HG02981 (cell line): ENCODE results near the gene ID2.
A peak's percentile ranks its signal among the peaks of the same experiment; 100 is the strongest.

ENCODE experiments used
- ATAC-seq: cut with Tn5 transposase; IDR thresholded peaks from one replicate; pipeline ENCODE4 v1.9.1; 2021; ENCODE audit warnings: mild to moderate bottlenecking, moderate library complexity; ENCODE audit not compliant: unreplicated experiment

The ID2 gene

GRCh38 chr2:8682719-8683667 lies 1.1 kb downstream of the ID2 start:
- ATAC-seq, result no peak

DNA sequence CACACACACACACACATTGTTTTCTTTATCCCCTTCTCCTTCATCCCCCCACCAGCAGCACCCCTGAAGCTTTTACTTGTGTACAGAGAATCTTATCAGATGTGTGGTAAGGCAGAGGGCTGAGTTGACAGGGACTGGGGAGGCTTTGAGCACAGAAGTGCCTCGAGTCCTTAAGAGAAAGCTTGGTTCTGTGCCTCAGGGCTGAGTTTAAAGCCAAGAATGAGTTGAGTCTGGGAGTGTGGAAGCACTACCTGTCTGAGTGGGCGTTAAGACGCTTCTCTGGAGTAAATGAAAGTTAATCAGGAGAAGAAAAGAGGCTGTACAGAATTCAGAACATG lies 2.7 kb downstream of the ID2 start:
- no peak for ATAC-seq

DNA sequence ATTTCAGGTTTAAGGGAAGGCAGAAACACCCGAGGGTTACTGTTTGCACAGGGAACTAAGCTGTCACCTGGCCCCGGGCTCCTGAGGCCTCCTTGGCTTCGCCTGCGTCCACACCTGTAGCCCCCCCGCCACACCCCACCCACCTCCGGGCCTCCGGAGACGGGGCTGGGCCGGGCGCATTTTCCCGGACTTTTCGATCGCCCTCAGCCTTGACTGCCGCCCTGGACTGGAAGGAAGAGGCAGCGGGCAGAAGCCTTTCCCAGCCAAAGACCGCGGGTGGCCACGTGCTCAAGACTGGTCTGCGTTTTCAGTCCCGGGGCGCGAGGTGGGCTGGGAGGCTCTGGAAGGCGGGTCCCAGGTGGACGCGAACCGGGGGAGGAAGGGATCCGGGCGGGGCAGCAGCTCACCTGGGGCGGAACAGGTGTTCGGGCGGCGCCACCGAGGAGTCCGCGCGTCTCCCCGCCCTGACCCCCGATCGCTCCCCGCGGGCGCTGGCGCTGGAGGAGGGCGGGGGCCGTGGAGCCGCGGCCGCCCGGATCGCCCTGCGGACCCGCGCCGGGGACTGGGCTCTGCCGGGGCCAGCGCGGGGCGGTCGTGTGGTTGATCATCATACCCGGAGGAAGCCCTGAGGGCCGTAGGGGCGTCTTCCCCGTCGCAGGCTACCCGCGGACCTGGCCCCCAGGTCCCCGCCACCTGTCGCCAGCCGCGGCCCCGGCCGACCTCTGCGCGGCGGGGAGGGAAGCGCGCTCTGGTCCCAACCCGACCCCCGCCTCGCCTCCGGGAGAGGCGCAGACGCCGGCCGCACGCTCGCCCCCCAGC lies 3.2 kb downstream of the ID2 start:
- peak; percentile 1 for ATAC-seq

DNA sequence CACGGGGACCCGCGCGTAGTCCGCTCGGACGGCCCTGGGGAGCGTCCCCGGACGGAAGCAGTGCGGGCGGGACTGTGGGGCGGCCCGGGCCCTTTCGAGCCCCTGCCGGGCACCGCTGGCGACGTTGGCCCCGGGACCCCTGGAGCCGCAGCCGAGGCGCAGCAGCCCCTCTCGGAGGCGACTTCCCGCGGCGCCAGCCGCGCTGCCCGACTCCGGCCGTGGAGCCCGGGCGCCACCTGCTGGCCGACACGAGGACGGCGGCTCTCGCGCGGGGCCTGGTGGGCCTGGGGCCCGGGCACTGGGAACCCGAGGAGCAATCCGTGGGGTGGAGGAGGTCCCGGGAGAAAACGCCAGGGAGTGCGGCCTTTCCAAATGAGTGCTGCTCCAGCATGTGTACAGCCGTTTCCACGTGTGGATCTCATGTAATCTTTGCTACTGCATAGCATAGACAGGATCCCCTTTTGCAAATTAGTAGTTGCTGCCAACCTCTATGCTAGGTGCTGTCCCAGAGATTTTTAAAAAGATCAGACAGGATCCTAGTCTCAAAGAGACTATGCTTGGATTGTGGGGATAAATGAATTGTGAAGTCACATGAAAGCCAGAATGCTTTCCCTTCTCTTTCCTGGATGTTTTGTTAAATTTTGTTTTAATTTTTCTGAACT lies 4.0 kb downstream of the ID2 start:
- ATAC-seq, result peak; percentile 29

DNA sequence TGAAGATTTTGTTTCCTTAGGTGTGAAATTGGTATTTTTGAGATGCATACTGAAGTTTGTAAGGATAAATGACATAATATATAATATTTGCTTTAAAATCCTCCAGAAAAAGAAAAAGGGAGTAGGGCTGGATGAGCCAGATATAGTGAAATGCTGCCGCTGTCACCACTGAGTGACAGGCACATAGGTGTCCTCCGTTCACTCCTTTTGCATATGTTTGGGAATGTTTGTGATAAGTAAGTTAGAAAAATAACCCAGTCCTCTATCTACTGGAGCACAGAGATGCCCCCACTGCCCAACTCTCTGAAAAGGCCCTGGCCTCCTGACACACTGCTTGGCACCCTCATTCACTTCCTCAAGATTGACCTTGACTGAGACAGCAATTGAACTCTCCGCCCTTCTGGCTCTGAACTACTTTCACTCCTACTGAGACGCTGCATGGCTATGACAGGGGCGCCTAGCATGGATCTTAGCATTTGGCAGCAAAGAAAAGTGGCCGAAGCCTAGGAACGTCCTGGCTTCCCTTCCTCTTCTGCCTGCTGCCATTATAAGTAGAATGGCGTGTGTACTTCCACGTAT lies 10.1 kb downstream of the ID2 start:
- no peak for ATAC-seq

DNA sequence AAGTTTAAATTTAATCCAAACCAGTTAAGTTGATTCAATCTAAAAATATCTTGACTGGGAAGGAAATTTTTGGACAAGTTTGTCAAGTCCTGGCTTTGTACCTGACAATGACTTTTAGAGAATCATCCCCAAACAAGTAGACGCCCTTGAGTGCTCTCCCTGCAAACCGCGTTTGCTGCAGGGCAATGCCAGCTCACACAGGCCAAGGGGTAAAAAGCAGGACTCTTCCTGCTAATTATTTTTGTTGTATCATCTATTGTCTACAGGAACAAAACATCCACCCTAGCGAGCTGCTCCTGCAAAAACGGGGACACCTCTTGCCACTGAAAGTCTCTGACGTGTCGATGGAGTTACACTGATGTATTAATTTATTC lies 10.9 kb downstream of the ID2 start:
- ATAC-seq, result no peak

GRCh38 chr2:8693157-8693821 lies 11.4 kb downstream of the ID2 start:
- ATAC-seq, result no peak

DNA sequence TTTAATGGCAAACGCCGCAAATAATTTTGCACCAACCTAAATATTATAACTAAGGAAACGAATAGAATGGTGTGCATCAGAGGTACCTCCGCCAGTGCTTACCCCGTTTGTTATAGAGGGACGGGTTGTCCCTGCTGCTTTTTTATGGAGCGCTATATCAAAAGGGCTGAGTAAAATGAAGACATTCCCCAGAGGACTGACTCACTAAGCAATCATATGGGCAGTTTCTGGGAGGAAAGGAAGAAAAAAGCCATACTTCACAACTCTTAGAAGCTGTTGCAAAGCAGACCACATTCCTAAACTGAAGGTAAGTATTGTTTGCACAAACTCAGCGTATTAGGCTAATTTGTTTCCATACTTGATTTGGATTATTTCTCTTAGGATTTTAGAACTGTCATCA lies 12.9 kb downstream of the ID2 start:
- ATAC-seq, result no peak

- ATAC-seq, result no peak
These were observed 15.3 kb downstream of the ID2 start for GRCh38 chr2:8697190-8697589.

DNA sequence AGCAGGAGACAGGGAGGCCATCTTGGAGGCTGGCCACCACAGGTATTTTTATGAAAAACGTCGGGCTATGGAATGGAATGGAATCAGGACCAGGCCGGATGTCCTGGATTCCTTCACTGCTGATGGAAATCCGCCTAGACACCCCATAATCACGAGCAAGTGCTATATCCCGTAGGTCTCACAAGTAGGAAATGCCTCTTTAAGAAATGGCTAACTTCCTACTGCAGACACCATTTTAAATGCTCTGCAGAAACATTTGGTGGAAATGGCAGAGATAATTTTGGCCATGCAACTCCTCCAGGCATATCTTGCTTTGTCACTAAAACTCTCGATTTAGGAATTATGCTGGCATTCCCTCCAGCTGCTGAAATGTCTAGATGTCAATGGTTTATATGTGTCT lies 18.0 kb downstream of the ID2 start:
- no peak for ATAC-seq

DNA sequence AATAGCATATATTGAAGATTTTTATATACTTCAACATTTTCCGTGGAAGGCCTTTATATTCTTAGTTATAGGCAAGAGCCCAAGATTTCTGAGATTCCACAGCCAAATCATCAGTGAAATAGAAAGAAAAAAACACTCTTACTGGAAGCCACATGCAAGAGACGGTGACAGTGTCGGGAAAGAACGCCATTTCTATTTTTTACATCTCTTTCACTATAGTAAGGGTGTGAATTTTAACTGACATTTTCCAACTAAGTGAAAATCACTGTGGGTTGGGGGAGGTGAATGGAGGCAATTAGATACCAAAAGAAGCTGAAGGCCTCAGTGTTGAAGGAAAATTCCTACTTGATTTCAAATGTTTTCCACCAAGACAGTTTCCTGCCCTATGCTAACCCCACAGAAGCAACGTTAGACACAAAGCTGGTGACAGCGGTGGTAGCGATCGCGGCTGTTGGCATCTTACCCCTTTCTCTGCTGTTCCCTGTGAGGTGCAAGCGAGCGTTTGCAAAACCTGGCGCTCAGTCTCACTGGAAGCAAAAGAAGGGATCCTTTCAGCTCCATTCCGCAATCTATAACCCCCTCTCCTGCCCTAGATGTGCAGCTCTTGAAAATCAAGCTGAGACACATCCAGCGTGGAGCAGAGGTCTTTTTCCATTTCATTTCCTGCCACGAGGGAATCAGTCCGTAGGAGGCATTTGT lies 20.0 kb downstream of the ID2 start:
- no peak for ATAC-seq

GRCh38 chr2:8704906-8705305 lies 23.1 kb downstream of the ID2 start:
- ATAC-seq, result no peak

- ATAC-seq, result no peak
These were observed 27.8 kb downstream of the ID2 start for GRCh38 chr2:8709611-8710010.

GRCh38 chr2:8710951-8711350 lies 29.1 kb downstream of the ID2 start:
- no peak for ATAC-seq

GRCh38 chr2:8714283-8714682 lies 32.4 kb downstream of the ID2 start:
- no peak for ATAC-seq

DNA sequence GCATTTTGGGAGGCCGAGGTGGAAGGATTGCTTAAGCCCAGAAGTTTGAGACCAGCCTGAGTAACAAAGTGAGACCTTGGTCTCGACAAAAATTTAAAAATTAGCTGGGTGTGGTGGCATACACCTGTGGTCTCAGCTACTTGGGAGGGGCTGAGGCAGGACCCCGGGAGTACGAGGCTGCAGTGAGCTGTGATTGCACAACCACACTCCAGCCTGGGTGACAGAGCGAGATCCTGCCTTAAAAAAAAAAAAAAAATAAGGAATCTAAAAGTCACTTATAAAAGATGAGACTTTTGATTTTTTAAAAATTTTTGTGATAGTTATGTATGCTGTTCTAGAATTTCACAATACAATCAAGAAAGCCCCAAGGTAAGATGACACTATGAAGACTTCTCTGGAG lies 33.1 kb downstream of the ID2 start:
- ATAC-seq, result no peak

DNA sequence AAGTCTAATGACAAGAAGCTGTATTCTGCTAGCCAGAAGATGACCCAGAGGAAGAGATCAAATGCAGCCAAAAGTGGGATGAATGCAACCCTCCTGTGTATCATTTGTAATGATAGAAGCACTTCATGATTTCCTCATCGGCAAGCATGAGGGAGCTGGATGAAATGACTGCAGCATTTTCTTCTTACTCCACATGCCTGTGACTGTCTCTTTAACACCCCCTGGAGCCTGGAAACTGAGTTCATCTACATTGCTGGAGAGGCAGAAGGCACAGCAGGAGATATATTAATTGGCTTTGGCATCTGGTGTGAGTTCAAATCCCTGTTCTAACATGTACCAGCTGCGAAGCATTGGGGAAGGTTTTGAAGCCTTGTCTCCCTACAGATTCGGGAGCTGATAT lies 37.7 kb downstream of the ID2 start:
- ATAC-seq, result no peak

DNA sequence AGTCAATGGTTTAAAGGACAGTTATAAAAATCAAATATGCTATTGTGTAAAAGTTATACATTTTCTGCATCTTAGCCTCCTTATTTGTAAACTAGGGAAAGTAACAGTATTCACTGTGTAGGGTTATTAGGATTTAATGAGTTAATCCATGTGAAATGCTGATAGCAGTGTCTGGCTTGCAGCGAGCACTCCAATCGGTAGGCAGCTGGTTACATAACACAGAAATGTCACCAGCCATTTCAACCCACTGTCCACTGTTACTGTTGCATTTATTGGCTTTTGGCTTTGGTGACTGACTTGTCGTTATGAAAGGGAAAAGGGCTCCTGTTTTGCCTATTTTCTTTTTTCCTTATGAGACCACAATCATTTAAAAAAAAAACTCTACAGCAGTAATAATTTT lies 38.9 kb downstream of the ID2 start:
- no peak for ATAC-seq

GRCh38 chr2:8721410-8721809 lies 39.6 kb downstream of the ID2 start:
- no peak for ATAC-seq

DNA sequence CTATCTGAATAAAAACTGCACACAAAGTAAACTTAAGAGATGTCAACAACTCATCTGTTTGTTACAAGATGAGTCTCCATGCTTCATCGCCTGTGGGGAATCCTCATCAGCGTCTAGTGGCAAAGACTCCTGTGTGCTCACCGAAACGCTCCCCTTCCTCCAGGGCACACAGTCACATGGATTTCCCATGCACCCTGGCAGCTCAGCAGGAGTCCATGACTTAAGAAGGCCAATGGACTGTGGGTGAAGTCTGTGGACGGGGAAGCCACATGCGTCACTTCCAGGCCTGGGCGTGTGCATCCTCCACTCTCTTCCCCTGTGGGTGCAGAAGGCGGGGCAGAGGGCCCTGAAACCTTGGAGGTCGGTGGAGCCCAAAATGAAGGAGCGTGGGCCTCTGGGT lies 41.1 kb downstream of the ID2 start:
- ATAC-seq, result no peak
